HepG2 (cell line): Measurements from ENCODE around the gene BRAT1. TPM values are rescaled to one million over a fixed set of nuclear protein-coding genes. Genes with fewer than 3 reads are reported as not detected.

ENCODE experiments used
- CBFB ChIP-seq: sonication (generic); formaldehyde crosslinking; IDR thresholded peaks from 2 replicates; pipeline ENCODE4 v1.4.0; 2020; ENCODE audit warnings: missing genetic modification reagents
- HES4 ChIP-seq: sonication (generic); formaldehyde crosslinking; IDR thresholded peaks from 2 replicates; pipeline ENCODE4 v1.9.0; 2021; ENCODE audit warnings: mild to moderate bottlenecking, missing genetic modification reagents, borderline replicate concordance
- HNRNPLL ChIP-seq: fragments of 200-400 bp; formaldehyde crosslinking; IDR thresholded peaks from 2 replicates; pipeline ENCODE4 v1.6.1; 2017; ENCODE audit warnings: mild to moderate bottlenecking, low read depth, low read length; ENCODE audit not compliant: poor library complexity, severe bottlenecking
- LBX2 ChIP-seq: sonication (generic); formaldehyde crosslinking; IDR thresholded peaks from 2 replicates; pipeline ENCODE4 v1.5.0; 2020; ENCODE audit warnings: missing genetic modification reagents, mild to moderate bottlenecking, borderline replicate concordance
- MXD1 ChIP-seq: sonication (generic); formaldehyde crosslinking; IDR thresholded peaks from 2 replicates; pipeline ENCODE4 v1.4.0; 2020; ENCODE audit warnings: mild to moderate bottlenecking, missing genetic modification reagents
- NR2C2 ChIP-seq: sonication (generic); formaldehyde crosslinking; IDR thresholded peaks from 2 replicates; pipeline ENCODE4 v1.4.0; 2020; ENCODE audit warnings: missing genetic modification reagents, mild to moderate bottlenecking, moderate library complexity, borderline replicate concordance
- RAD21 ChIP-seq: fragments of 450-650 bp; formaldehyde crosslinking; IDR thresholded peaks from 2 replicates; pipeline ENCODE4 v1.5.0; 2020; ENCODE audit warnings: mild to moderate bottlenecking
- TFDP2 ChIP-seq: sonication (generic); formaldehyde crosslinking; IDR thresholded peaks from 2 replicates; pipeline ENCODE4 v1.4.0; 2020; ENCODE audit warnings: missing genetic modification reagents
- ZNF776 ChIP-seq: sonication (generic); formaldehyde crosslinking; IDR thresholded peaks from 2 replicates; pipeline ENCODE4 v1.4.0; 2020; ENCODE audit warnings: mild to moderate bottlenecking, missing genetic modification reagents
- ZNF777 ChIP-seq: sonication (generic); formaldehyde crosslinking; IDR thresholded peaks from 2 replicates; pipeline ENCODE4 v1.4.0; 2020; ENCODE audit warnings: missing genetic modification reagents
- polyA plus RNA-seq, 8 experiments: library from polyadenylated mRNA; depleted of rRNA in 3 of 8; stranded (reverse) in 7 of 8; unstranded in 1 of 8; fragments of >200 nt; fragmentation: Illumina TruSeq in 4 of 8; extraction: Trizol in 4 of 8; gene quantifications; 2 replicates each; pipeline versions ENCODE4 v1.2.1 to v1.2.3, GENCODE V29; 2011 to 2016; ENCODE audit warnings: low read depth in 4 of 8, missing spikeins in 1 of 8, mixed read lengths in 1 of 8; ENCODE audit not compliant: insufficient read depth in 1 of 8
- total RNA-seq, 5 experiments: library from RNA; depleted of rRNA; stranded (reverse); fragments of >200 nt; fragmentation: Illumina TruSeq; extraction: Trizol; gene quantifications; 2 replicates each; pipeline ENCODE4 v1.2.3, GENCODE V29; 2016; ENCODE audit warnings: low read depth in 1 of 5
- TF ChIP-seq, protein P1 (sequence below): sonication (generic); formaldehyde crosslinking; IDR thresholded peaks from 2 replicates; pipeline ENCODE4 v1.5.1; 2020; ENCODE audit warnings: mild to moderate bottlenecking, missing genetic modification reagents, moderate library complexity

BRAT1 gene
- total and polyA plus RNA-seq, 2 of the 13 experiments (the other 11 are each of a cell fraction or from before 2014, with no cell fraction given): 10.2 to 20.3 TPM

- TF ChIP-seq, protein P1, sequence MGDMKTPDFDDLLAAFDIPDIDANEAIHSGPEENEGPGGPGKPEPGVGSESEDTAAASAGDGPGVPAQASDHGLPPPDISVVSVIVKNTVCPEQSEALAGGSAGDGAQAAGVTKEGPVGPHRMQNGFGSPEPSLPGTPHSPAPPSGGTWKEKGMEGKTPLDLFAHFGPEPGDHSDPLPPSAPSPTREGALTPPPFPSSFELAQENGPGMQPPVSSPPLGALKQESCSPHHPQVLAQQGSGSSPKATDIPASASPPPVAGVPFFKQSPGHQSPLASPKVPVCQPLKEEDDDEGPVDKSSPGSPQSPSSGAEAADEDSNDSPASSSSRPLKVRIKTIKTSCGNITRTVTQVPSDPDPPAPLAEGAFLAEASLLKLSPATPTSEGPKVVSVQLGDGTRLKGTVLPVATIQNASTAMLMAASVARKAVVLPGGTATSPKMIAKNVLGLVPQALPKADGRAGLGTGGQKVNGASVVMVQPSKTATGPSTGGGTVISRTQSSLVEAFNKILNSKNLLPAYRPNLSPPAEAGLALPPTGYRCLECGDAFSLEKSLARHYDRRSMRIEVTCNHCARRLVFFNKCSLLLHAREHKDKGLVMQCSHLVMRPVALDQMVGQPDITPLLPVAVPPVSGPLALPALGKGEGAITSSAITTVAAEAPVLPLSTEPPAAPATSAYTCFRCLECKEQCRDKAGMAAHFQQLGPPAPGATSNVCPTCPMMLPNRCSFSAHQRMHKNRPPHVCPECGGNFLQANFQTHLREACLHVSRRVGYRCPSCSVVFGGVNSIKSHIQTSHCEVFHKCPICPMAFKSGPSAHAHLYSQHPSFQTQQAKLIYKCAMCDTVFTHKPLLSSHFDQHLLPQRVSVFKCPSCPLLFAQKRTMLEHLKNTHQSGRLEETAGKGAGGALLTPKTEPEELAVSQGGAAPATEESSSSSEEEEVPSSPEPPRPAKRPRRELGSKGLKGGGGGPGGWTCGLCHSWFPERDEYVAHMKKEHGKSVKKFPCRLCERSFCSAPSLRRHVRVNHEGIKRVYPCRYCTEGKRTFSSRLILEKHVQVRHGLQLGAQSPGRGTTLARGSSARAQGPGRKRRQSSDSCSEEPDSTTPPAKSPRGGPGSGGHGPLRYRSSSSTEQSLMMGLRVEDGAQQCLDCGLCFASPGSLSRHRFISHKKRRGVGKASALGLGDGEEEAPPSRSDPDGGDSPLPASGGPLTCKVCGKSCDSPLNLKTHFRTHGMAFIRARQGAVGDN (CRISPR knock-in tag): peak; percentile 30; the same call in 1 of the 2 replicates
- TF ChIP-seq CBFB (CRISPR knock-in tag) (no peak), MXD1 (peak; percentile 11; the same call in 1 of the 2 replicates), LBX2 (CRISPR knock-in tag) (no peak), TFDP2 (CRISPR knock-in tag) (0 out of 2 replicates have a peak, but pooled peaks have one; percentile 0), ZNF777 (CRISPR knock-in tag) (peak; percentile 80), NR2C2 (CRISPR knock-in tag) (peak; percentile 9), HES4 (CRISPR knock-in tag) (0 out of 2 replicates have a peak, but pooled peaks have one; percentile 73), HNRNPLL (peak; percentile 66), RAD21 (CRISPR knock-in tag) (0 out of 2 replicates have a peak, but pooled peaks have one; percentile 1), ZNF776 (CRISPR knock-in tag) (no peak)
Observed at GRCh38 chr7:2559283-2559950, 4.1 kb upstream of the BRAT1 start (continued).
